ENCODE results near the gene ACACA. TPM values are rescaled to one million over a fixed set of nuclear protein-coding genes. Genes with fewer than 3 reads are reported as not detected.

ACACA gene
- total RNA-seq, 2 experiments from 2014 or later: 58.9 to 64.0 TPM

DNA sequence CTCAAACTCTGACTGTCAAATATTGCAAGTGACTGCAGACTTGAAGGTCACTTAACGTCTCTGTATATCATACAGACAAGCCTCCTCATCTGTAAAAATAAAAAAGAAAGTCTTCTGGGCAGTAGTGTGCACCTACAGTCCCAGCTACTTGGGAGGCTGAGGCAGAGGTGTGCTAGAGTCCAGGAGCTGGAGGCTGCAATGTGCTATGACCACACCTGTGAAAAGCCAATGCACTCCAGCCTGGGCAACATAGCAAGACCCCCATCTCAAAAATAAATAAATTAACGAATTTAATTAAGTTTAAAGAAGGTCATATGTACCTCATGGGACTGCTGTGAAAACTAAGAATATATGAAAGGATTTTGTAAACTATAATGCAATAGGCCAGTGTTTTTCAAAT lies 65.8 kb downstream of the ACACA start:
- H3K4me3 Mint-ChIP-seq: no peak overlapping the region
- H3K27me3 Mint-ChIP-seq (ENCODE audit: low read depth): no peaks in the 10 kb centered on the region
- H3K4me1 Mint-ChIP-seq (ENCODE audit: low read depth): peaks cover 3% of the 10 kb centered on the region
- no peak for ATAC-seq
- ChIA-PET POLR2A (interaction anchor here (1.3 kb wide), 1 partner anchor 18 kb away, joined by 3 read pairs; no protein-coding TSS in a partner anchor), CTCF (interaction anchor here (1.1 kb wide), 1 partner anchor 33 kb away, joined by 4 read pairs; no protein-coding TSS in a partner anchor)
- no peak overlapping the region for H3K27ac Mint-ChIP-seq
- no peaks in the 10 kb centered on the region for H3K9me3 Mint-ChIP-seq (ENCODE audit: insufficient read depth)
- H3K36me3 Mint-ChIP-seq (ENCODE audit: low read depth): peaks cover 33% of the 10 kb centered on the region
- DNase-seq: no peak

DNA sequence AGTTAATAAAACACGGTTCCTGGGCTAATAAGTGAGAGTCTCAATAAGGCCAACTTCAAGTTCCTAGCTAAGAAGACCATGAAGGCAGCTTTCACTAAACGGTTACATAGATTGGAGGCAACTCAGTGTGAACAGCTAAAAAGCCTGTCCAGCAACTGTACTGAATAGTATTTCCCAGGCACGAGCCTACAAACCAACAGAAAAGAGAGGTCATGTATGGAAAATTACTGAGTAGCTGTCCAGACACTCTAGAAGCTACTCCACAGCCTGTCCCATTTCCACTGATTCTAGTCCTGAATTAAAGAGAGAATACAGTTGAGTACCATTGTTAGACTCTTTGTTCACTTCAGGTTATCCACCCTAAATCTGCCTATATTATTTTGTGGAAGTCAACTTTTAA lies 67.3 kb downstream of the ACACA start:
- ChIA-PET CTCF (no interaction called here), POLR2A (interaction anchor here (1.3 kb wide), 1 partner anchor 20 kb away, joined by 3 read pairs; no protein-coding TSS in a partner anchor)
- ATAC-seq: no peak
- no peak overlapping the region for H3K4me3 Mint-ChIP-seq
- H3K36me3 Mint-ChIP-seq (ENCODE audit: low read depth): peaks cover 33% of the 10 kb centered on the region
- no peaks in the 10 kb centered on the region for H3K4me1 Mint-ChIP-seq (ENCODE audit: low read depth)
- H3K27ac Mint-ChIP-seq: no peak overlapping the region
- no peak for DNase-seq
- H3K9me3 Mint-ChIP-seq (ENCODE audit: insufficient read depth): no peaks in the 10 kb centered on the region
- H3K27me3 Mint-ChIP-seq (ENCODE audit: low read depth): no peaks in the 10 kb centered on the region

DNA sequence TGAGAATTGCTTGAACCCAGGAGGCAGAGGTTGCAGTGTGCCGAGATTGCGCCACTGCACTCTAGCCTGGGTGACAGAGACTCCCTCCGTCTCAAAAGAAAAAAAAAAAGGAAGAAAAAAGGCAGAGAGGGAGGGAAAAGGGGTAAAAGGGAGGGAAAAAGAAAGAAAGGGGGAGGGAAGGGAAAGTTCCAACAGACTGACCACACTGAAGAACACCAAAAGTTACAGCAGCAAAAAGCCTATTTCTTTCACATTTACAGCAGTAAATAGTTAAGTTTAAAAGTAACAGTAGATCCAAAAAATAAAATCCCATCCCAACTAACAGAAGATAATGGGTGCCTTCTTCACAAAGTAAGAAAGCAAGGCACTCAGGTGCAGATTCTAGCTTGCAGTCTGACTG lies 67.8 kb downstream of the ACACA start:
- POLR2A ChIA-PET: no interaction called here
- no peaks in the 10 kb centered on the region for H3K4me1 Mint-ChIP-seq (ENCODE audit: low read depth)
- ATAC-seq (no peak), DNase-seq (no peak)
- H3K27ac Mint-ChIP-seq: no peak overlapping the region
- no peaks in the 10 kb centered on the region for H3K9me3 Mint-ChIP-seq (ENCODE audit: insufficient read depth)
- CTCF ChIA-PET: no interaction called here
- H3K4me3 Mint-ChIP-seq: no peak overlapping the region
- H3K27me3 Mint-ChIP-seq (ENCODE audit: low read depth): no peaks in the 10 kb centered on the region
- H3K36me3 Mint-ChIP-seq (ENCODE audit: low read depth): peaks cover 33% of the 10 kb centered on the region

DNA sequence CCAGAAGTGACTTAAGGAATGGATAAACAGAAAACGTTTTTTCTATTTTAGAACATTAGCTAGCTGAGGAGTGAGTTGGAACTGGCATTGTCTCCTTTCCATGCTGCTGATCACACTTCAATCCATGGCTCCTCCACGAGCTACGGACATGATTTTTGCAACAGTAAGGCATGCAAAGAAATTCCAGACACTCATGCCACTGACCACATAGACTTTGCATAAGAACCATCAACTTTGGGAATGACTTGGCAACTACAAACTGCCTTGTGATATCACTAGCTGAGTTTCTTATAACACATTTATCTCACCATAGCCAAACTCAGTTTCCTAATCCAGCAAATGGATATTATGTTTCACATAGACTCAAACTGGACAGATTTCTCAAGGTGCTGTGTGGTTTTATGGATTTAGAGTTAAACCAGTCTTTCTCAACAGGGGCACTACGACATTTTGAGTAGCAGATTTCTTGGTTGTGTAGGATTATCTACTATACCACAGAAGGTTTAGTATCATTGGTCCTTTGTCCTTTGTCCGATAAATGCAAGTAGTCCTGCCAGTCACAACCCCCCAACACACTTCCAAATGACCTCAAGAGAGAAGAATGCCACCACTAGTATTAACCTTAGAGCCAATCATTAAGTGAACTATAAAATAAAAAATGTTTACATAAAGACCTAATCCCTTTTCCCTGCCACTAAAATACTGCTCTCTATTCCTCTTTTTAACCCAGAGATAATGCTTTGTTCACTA lies 79.1 kb downstream of the ACACA start:
- ChIA-PET POLR2A (no interaction called here), CTCF (no interaction called here)
- Mint-ChIP-seq H3K9me3 (ENCODE audit: insufficient read depth) (no peaks in the 10 kb centered on the region), H3K27ac (no peak overlapping the region), H3K27me3 (ENCODE audit: low read depth) (no peaks in the 10 kb centered on the region), H3K4me1 (ENCODE audit: low read depth) (no peaks in the 10 kb centered on the region), H3K36me3 (ENCODE audit: low read depth) (peaks cover 29% of the 10 kb centered on the region), H3K4me3 (no peak overlapping the region)
- no peak for ATAC-seq
- DNase-seq: no peak

- Mint-ChIP-seq H3K4me1 (ENCODE audit: low read depth) (no peaks in the 10 kb centered on the region), H3K27ac (no peak overlapping the region), H3K4me3 (no peak overlapping the region), H3K36me3 (ENCODE audit: low read depth) (peaks cover 24% of the 10 kb centered on the region), H3K27me3 (ENCODE audit: low read depth) (no peaks in the 10 kb centered on the region), H3K9me3 (ENCODE audit: insufficient read depth) (no peaks in the 10 kb centered on the region)
- POLR2A ChIA-PET: no interaction called here
- CTCF ChIA-PET: no interaction called here
- no peak for ATAC-seq
- DNase-seq: no peak
These were observed 83.6 kb downstream of the ACACA start for GRCh38 chr17:37322826-37323561.

DNA sequence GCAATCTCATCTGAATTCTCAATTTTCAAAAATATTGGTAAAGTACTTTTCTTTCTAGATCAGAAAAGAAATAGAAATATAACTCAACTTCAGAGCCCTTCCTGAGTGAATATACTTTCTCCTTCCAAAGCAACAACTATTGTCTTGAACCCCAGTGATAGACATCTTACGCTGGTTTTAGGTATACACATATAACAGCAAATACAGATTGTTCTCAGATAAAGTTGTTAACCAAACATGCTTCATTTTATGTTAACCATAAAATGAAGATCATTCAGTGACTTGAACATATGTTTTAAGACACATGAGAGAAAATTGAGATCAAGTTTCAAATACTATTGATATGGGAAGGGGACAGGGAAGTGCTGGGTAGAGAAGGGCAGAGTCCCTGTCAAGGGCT lies 84.5 kb downstream of the ACACA start:
- no peaks in the 10 kb centered on the region for H3K4me1 Mint-ChIP-seq (ENCODE audit: low read depth)
- H3K9me3 Mint-ChIP-seq (ENCODE audit: insufficient read depth): no peaks in the 10 kb centered on the region
- POLR2A ChIA-PET: no interaction called here
- no peaks in the 10 kb centered on the region for H3K27me3 Mint-ChIP-seq (ENCODE audit: low read depth)
- CTCF ChIA-PET: interaction anchor here (0.7 kb wide), 1 partner anchor 51 kb away, joined by 3 read pairs; no protein-coding TSS in a partner anchor
- ATAC-seq (no peak), DNase-seq (no peak)
- H3K4me3 Mint-ChIP-seq: no peak overlapping the region
- H3K36me3 Mint-ChIP-seq (ENCODE audit: low read depth): peaks cover 24% of the 10 kb centered on the region
- H3K27ac Mint-ChIP-seq: no peak overlapping the region

GRCh38 chr17:37318931-37319594 lies 87.6 kb downstream of the ACACA start:
- Mint-ChIP-seq H3K27me3 (ENCODE audit: low read depth) (no peaks in the 10 kb centered on the region), H3K4me1 (ENCODE audit: low read depth) (no peaks in the 10 kb centered on the region), H3K4me3 (no peak overlapping the region), H3K9me3 (ENCODE audit: insufficient read depth) (no peaks in the 10 kb centered on the region), H3K27ac (no peak overlapping the region), H3K36me3 (ENCODE audit: low read depth) (peaks cover 31% of the 10 kb centered on the region)
- no peak for DNase-seq
- ChIA-PET POLR2A (interaction anchor here (0.7 kb wide), 1 partner anchor 9 kb away, joined by 3 read pairs; no protein-coding TSS in a partner anchor), CTCF (interaction anchor here (1.4 kb wide), 1 partner anchor 55 kb away, joined by 5 read pairs; no protein-coding TSS in a partner anchor)
- ATAC-seq: no peak

- Mint-ChIP-seq H3K27ac (no peak overlapping the region), H3K36me3 (ENCODE audit: low read depth) (peaks cover 23% of the 10 kb centered on the region), H3K9me3 (ENCODE audit: insufficient read depth) (no peaks in the 10 kb centered on the region), H3K4me3 (no peak overlapping the region), H3K4me1 (ENCODE audit: low read depth) (no peaks in the 10 kb centered on the region), H3K27me3 (ENCODE audit: low read depth) (no peaks in the 10 kb centered on the region)
- POLR2A ChIA-PET: no interaction called here
- DNase-seq (no peak), ATAC-seq (no peak)
- CTCF ChIA-PET: interaction anchor here (0.7 to 1.4 kb wide), 2 partner anchors 56 to 254 kb away, joined by 3 to 5 read pairs; no protein-coding TSS in a partner anchor
These were observed 88.8 kb downstream of the ACACA start for GRCh38 chr17:37317867-37318266.

DNA sequence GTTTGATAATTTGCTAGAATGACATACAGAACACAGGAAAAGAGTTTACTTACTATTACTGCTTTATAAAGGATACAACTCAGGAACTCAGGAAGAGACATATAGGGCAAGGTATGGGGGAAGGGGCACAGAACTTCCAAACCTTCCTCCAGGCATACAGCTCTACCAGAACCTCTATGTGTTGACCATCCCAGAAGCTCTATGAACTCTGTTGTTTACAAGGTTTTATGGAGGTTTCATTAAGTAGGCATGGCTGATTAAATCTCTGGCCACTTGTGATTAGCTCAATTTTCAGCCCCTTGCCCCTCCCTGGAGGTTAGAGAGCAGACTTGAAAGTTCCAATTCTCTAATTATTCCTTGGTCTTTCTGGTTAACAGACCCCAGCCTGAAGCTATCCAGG lies 91.0 kb downstream of the ACACA start:
- POLR2A ChIA-PET: no interaction called here
- no peaks in the 10 kb centered on the region for H3K27me3 Mint-ChIP-seq (ENCODE audit: low read depth)
- H3K4me3 Mint-ChIP-seq: no peak overlapping the region
- H3K4me1 Mint-ChIP-seq (ENCODE audit: low read depth): no peaks in the 10 kb centered on the region
- ATAC-seq (no peak), DNase-seq (no peak)
- CTCF ChIA-PET: no interaction called here
- H3K36me3 Mint-ChIP-seq (ENCODE audit: low read depth): peaks cover 20% of the 10 kb centered on the region
- no peaks in the 10 kb centered on the region for H3K9me3 Mint-ChIP-seq (ENCODE audit: insufficient read depth)
- H3K27ac Mint-ChIP-seq: no peak overlapping the region

DNA sequence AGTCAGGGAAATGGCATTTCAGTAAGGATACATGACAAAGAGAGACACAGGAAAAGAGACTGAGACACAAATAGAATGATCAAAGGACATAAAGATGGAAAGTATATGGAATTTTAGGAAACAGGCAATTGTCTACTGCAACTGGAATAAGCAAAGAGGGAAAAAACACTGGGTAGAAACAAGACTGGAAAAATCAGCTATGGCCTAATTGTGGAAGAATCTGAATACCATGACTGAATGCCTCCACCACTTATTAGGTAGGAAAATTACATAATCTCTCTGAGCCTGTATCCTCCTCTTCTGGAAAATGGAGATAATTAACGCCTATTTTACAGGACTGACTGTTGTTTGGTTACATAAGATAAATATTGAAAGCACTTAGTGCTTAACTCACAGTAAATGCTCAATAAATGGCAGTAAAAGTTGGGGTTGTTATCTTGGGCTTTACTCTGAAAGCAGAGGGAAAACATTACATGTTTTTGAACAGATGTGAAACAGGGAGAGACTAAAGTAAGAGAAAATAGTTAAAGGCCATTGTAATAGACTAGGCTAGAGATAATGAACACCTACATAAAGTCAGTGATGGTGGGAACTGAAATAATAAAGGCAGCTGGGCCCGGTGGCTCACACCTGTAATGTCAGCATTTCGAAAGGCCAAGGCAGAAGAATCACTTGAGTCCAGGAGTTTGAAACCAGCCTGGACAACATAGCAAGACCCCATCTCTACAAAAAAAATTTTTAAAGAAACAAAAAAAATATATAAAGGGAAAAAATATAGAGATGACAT lies 94.3 kb downstream of the ACACA start:
- Mint-ChIP-seq H3K36me3 (ENCODE audit: low read depth) (peaks cover 18% of the 10 kb centered on the region), H3K4me1 (ENCODE audit: low read depth) (no peaks in the 10 kb centered on the region), H3K4me3 (no peak overlapping the region), H3K27ac (no peak overlapping the region), H3K27me3 (ENCODE audit: low read depth) (no peaks in the 10 kb centered on the region), H3K9me3 (ENCODE audit: insufficient read depth) (no peaks in the 10 kb centered on the region)
- no peak for DNase-seq
- ChIA-PET POLR2A (interaction anchor here (0.5 kb wide), 1 partner anchor 98 kb away, joined by 4 read pairs; no protein-coding TSS in a partner anchor), CTCF (no interaction called here)
- no peak for ATAC-seq

GRCh38 chr17:37310940-37311339 lies 95.7 kb downstream of the ACACA start:
- Mint-ChIP-seq H3K9me3 (ENCODE audit: insufficient read depth) (no peaks in the 10 kb centered on the region), H3K27me3 (ENCODE audit: low read depth) (no peaks in the 10 kb centered on the region), H3K4me1 (ENCODE audit: low read depth) (no peaks in the 10 kb centered on the region), H3K4me3 (no peak overlapping the region), H3K36me3 (ENCODE audit: low read depth) (peaks cover 14% of the 10 kb centered on the region), H3K27ac (no peak overlapping the region)
- ATAC-seq (no peak), DNase-seq (no peak)
- CTCF ChIA-PET: no interaction called here
- POLR2A ChIA-PET: no interaction called here
